GM23338 (cell line): Measurements from ENCODE around the gene EPHA6.

ENCODE experiments used
- CREB1 ChIP-seq: fragments of 250-450 bp; sonication (Bioruptor Pico); IDR thresholded peaks from 2 replicates; pipeline ENCODE4 v1.5.0; 2020; ENCODE audit warnings: low read depth, mild to moderate bottlenecking, moderate library complexity
- CTCF ChIP-seq, 2 experiments: fragments of 200-600 bp in 1 of 2; sonication (generic) in 1 of 2; conservative IDR thresholded peaks; 2 replicates each; pipeline versions ENCODE4 v1.5.1 to v1.6.1; 2016 to 2017; ENCODE audit warnings: antibody characterized with exemption in 2 of 2, low read depth in 2 of 2, mild to moderate bottlenecking in 2 of 2, moderate library complexity in 1 of 2
- ETS1 ChIP-seq: IDR thresholded peaks from 2 replicates; pipeline ENCODE4 v1.6.1; 2016; ENCODE audit warnings: antibody characterized with exemption
- EZH2 ChIP-seq: fragments of 200-600 bp; sonication (generic); IDR thresholded peaks from one replicate; pipeline ENCODE4 v1.8.0; 2017; ENCODE audit warnings: antibody characterized with exemption, mild to moderate bottlenecking, low read depth; ENCODE audit not compliant: unreplicated experiment
- EZH2phosphoT487 ChIP-seq: fragments of 200-600 bp; sonication (generic); IDR thresholded peaks from one replicate; pipeline ENCODE4 v1.8.1; 2018; ENCODE audit warnings: antibody characterized with exemption; ENCODE audit not compliant: unreplicated experiment
- JUNB ChIP-seq: IDR thresholded peaks from one replicate; pipeline ENCODE4 v1.6.1; 2016; ENCODE audit warnings: antibody characterized with exemption; ENCODE audit not compliant: unreplicated experiment
- NANOG ChIP-seq: IDR thresholded peaks from 2 replicates; pipeline ENCODE4 v1.6.1; 2016; ENCODE audit warnings: antibody characterized with exemption, borderline replicate concordance
- POLR2AphosphoS5 ChIP-seq: IDR thresholded peaks from 2 replicates; pipeline ENCODE4 v1.6.1; 2016; ENCODE audit warnings: antibody characterized with exemption, low read depth
- REST ChIP-seq: IDR thresholded peaks from one replicate; pipeline ENCODE4 v1.6.1; 2018; ENCODE audit warnings: antibody characterized with exemption; ENCODE audit not compliant: unreplicated experiment
- STAT1 ChIP-seq: IDR thresholded peaks from one replicate; pipeline ENCODE4 v1.6.1; 2016; ENCODE audit warnings: antibody characterized with exemption; ENCODE audit not compliant: unreplicated experiment
- ZNF114 ChIP-seq: fragments of 250-450 bp; sonication (Bioruptor Pico); IDR thresholded peaks from 2 replicates; pipeline ENCODE4 v1.5.0; 2020; ENCODE audit warnings: mild to moderate bottlenecking, moderate library complexity
- ZNF331 ChIP-seq: fragments of 250-450 bp; sonication (Bioruptor Pico); IDR thresholded peaks from 2 replicates; pipeline ENCODE4 v1.5.0; 2020; ENCODE audit warnings: low read depth, mild to moderate bottlenecking, moderate library complexity

GRCh38 chr3:97736928-97737327 is 922.5 kb downstream of the EPHA6 start:
- TF ChIP-seq CTCF (conservative IDR thresholded peaks at IDR 0.05; ENCODE audit: low read depth in 2 of 2) (no peak), EZH2phosphoT487 (no peak), EZH2 (no peak), POLR2AphosphoS5 (no peak), CREB1 (no peak), ZNF331 (CRISPR knock-in tag) (no peak), REST (no peak), NANOG (no peak), STAT1 (no peak), ETS1 (no peak), JUNB (no peak), ZNF114 (CRISPR knock-in tag) (no peak)
